ENCODE results near the gene C1orf105.

- no peak for TF ChIP-seq ATF3 (IDR thresholded peaks at IDR 0.05)
- TF ChIP-seq, protein P1, sequence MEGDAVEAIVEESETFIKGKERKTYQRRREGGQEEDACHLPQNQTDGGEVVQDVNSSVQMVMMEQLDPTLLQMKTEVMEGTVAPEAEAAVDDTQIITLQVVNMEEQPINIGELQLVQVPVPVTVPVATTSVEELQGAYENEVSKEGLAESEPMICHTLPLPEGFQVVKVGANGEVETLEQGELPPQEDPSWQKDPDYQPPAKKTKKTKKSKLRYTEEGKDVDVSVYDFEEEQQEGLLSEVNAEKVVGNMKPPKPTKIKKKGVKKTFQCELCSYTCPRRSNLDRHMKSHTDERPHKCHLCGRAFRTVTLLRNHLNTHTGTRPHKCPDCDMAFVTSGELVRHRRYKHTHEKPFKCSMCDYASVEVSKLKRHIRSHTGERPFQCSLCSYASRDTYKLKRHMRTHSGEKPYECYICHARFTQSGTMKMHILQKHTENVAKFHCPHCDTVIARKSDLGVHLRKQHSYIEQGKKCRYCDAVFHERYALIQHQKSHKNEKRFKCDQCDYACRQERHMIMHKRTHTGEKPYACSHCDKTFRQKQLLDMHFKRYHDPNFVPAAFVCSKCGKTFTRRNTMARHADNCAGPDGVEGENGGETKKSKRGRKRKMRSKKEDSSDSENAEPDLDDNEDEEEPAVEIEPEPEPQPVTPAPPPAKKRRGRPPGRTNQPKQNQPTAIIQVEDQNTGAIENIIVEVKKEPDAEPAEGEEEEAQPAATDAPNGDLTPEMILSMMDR (IDR thresholded peaks at IDR 0.05; ENCODE audit: low read depth, low read length, missing input control), result no peak
- TF ChIP-seq GABPA (IDR thresholded peaks at IDR 0.05 in 1 of 2, conservative IDR thresholded peaks at IDR 0.05 in 1 of 2), result no peak
- TF ChIP-seq, protein P2, sequence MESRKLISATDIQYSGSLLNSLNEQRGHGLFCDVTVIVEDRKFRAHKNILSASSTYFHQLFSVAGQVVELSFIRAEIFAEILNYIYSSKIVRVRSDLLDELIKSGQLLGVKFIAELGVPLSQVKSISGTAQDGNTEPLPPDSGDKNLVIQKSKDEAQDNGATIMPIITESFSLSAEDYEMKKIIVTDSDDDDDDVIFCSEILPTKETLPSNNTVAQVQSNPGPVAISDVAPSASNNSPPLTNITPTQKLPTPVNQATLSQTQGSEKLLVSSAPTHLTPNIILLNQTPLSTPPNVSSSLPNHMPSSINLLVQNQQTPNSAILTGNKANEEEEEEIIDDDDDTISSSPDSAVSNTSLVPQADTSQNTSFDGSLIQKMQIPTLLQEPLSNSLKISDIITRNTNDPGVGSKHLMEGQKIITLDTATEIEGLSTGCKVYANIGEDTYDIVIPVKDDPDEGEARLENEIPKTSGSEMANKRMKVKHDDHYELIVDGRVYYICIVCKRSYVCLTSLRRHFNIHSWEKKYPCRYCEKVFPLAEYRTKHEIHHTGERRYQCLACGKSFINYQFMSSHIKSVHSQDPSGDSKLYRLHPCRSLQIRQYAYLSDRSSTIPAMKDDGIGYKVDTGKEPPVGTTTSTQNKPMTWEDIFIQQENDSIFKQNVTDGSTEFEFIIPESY (IDR thresholded peaks at IDR 0.05), result no peak
- TF ChIP-seq, protein P3, sequence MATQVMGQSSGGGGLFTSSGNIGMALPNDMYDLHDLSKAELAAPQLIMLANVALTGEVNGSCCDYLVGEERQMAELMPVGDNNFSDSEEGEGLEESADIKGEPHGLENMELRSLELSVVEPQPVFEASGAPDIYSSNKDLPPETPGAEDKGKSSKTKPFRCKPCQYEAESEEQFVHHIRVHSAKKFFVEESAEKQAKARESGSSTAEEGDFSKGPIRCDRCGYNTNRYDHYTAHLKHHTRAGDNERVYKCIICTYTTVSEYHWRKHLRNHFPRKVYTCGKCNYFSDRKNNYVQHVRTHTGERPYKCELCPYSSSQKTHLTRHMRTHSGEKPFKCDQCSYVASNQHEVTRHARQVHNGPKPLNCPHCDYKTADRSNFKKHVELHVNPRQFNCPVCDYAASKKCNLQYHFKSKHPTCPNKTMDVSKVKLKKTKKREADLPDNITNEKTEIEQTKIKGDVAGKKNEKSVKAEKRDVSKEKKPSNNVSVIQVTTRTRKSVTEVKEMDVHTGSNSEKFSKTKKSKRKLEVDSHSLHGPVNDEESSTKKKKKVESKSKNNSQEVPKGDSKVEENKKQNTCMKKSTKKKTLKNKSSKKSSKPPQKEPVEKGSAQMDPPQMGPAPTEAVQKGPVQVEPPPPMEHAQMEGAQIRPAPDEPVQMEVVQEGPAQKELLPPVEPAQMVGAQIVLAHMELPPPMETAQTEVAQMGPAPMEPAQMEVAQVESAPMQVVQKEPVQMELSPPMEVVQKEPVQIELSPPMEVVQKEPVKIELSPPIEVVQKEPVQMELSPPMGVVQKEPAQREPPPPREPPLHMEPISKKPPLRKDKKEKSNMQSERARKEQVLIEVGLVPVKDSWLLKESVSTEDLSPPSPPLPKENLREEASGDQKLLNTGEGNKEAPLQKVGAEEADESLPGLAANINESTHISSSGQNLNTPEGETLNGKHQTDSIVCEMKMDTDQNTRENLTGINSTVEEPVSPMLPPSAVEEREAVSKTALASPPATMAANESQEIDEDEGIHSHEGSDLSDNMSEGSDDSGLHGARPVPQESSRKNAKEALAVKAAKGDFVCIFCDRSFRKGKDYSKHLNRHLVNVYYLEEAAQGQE (IDR thresholded peaks at IDR 0.05), result no peak
- TF ChIP-seq SP1 (IDR thresholded peaks at IDR 0.05), result no peak
- TF ChIP-seq RAD21 (IDR thresholded peaks at IDR 0.05), result no peak
- TF ChIP-seq YY1 (IDR thresholded peaks at IDR 0.05), result no peak
- no peak for TF ChIP-seq JUND (IDR thresholded peaks at IDR 0.05)
- TF ChIP-seq RXRA (IDR thresholded peaks at IDR 0.05), result no peak
- TF ChIP-seq MAX (IDR thresholded peaks at IDR 0.05), result no peak
- no peak for TF ChIP-seq EGR1 (IDR thresholded peaks at IDR 0.05; ENCODE audit: low read depth in 2 of 2)
- TF ChIP-seq FOXA2 (IDR thresholded peaks at IDR 0.05), result no peak
- no peak for TF ChIP-seq TAF1 (conservative IDR thresholded peaks at IDR 0.05)
Measured at GRCh38 chr1:172453153-172453545, 32.7 kb downstream of the C1orf105 start.
